M059J (cell line): Measurements from ENCODE around the gene PPARG. TPM values are rescaled to one million over a fixed set of nuclear protein-coding genes. Genes with fewer than 3 reads are reported as not detected.
A peak's percentile ranks its signal among the peaks of the same experiment; 100 is the strongest.

Experiments used
- DNase-seq: peaks from one replicate; pipeline ENCODE4 v3.0.0-alpha.2; 2012; ENCODE audit warnings: low read depth
- total RNA-seq: library from RNA; depleted of rRNA; stranded (reverse); fragments of >200 nt; shearing (Covaris generic); gene quantifications from 2 replicates; pipeline ENCODE4 v1.2.3, GENCODE V29; 2014

Gene PPARG
- total RNA-seq, 1 experiment from 2014 or later, result 7.0 TPM

DNA sequence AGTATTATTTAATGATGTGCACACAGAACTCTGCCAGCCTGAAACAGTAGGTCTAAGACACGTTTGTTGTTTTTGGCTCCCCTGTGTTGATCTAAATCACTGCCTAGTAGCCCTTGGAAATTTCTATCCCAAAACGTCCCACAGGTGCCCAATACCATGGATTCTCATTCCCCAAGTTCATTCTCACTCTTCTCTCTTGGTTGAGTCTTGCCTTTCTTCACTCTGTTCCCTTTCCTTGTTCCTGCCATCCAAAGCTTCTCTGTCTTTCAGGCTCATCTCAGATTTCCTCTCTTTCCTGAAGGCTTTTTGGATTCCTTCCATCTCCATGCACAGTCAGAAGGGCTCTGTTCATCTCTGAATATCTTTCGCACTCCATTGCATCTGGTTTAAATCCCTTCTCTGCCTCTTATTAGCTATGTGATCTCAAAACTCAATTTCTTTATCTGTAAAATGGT, 54.2 kb downstream of the PPARG start:
- peak; percentile 57 for DNase-seq

DNA sequence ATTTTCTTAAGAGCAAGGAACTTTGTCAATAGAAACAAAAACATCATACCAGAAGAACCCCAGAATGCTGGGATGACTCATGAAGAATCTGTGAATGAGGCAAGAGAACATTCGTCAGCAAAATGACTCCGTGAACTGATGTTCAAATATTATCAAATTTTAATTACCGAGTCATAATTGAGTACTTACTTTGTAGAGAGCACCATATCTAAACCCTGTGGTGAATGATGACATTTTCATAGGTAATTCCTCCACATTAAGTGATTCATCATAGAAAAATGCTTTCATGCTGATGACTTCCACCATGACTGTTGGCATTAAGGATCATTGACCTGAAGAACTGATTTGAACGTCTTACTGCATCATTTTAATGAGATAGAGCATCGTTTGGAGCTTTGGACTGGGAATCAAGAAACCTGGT, 56.3 kb downstream of the PPARG start:
- peak; percentile 76 for DNase-seq

DNA sequence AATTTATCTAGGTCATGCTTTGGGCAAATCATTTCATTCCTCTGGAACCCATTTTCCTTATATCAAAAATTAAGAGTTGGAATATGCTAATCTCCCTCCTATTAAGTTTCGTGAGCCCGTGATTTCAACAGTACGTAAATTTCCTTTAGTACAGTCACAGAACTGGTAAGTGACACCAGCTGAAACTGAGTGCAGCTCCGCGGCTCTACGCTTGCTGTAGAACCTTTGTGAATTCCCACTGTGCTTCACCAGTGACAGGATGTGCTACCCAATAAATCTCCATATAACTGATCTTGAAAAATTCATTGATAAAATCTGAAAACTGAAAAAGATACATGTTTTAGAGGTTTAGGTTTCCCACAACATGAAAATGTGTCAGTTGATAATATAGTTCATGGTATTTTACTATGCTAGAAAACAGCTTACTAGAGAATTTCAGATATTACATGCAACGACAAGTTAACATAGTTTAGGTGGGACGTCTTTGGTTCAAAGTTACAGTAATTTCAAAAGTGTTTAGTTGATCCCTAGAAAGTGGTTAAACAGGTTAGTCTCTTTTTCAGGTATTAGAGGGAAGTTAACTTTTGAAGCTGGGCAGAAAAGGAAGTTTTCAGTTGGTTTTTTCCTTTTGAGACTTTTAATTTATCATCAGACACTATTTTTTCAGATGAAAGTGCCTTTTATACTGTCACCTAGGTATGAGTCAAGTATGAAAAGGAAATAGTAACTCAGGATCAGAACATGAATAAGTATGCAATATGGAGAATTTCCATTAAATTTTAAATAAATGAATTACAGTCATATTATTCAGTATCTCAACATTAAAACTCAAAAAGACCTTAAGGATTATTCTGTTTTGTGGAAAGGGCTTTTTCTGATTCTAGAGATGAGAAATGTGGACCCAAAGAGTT, 57.0 kb downstream of the PPARG start:
- no peak for DNase-seq

DNA sequence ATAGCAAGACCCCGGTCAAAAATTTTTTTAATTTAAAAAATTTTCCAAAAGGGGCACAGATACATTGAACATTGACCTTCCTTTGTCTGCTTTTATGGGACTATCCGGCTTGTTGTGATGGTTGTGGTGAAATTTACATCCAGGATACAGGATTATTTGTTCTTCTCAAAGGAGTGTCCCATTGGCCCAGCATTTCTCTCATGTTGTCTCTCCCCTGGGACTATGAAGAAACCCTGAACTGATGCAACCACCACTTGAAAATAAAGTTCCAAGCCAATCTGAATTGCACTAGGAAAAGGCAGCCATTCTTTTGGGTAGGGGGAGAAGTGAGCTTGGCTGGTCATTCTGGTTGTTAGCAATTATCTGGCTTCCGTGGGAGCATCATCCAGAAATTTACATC, 58.4 kb downstream of the PPARG start:
- no peak for DNase-seq

DNA sequence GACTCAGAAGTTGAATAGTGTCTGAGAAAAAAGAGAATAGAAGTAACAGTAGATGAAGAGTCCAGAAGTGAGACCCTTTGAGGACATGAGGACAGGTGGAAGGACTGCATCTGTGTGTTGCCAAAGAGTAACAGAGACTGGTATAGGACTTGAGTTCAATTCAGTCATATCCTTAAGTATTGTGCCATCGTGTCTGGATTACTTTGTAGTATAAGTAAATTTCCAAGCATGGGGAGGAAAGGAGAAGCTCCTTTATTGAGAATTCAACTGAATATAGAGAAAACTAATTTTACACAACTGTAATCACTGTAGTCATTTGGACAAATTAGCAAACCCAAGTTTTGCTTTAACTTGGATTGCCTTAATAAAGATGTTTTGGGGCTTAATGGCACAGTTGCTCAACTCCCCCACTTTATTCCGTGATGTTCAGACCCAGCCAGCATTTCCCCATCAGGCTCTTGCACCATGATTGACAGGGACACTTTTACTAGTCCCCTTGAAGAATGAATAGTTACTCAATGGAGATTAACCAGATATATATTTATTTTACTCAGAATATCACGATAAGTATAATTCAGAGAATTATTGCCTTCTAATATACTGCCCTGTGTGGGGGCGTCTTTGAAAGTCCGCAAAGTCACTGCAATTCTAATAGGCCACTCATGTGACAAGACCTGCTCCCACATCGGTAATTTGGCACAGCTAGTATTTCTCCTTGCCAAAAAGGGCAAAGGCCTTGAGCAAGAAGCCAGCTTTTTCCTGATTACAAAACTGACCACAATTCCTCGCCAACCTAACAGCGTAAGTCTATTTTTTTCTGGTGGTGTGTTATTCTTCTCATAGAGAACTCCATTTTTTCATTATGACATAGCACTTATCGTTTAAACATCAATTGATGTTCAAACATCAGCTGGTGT, 61.3 kb downstream of the PPARG start:
- peak; percentile 46 for DNase-seq

DNA sequence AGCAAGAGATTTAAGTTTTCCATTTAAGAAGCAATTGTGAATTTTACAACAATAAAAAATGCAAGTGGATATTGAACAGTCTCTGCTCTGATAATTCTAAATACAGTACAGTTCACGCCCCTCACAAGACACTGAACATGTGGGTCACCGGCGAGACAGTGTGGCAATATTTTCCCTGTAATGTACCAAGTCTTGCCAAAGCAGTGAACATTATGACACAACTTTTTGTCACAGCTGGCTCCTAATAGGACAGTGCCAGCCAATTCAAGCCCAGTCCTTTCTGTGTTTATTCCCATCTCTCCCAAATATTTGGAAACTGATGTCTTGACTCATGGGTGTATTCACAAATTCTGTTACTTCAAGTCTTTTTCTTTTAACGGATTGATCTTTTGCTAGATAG, 62.3 kb downstream of the PPARG start:
- DNase-seq, result no peak

DNA sequence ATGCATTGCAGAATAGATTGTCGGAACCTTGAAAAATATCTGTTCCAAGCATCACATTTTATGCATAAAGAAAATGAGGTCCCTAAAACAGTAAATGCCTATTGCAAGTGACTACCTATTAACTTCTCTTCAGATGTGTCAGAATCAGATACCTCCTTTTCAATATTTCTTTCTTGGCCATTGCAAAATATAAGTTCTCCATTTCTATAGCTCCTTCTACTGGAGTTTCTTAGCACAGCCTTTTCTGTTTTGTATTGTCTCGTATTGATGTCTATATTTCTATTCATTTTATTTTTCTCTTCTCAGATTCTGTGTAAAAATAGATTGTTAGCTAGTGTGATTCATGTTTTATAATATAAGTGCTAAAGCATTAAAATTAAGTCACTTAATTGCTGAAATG, 63.4 kb downstream of the PPARG start:
- no peak for DNase-seq

DNA sequence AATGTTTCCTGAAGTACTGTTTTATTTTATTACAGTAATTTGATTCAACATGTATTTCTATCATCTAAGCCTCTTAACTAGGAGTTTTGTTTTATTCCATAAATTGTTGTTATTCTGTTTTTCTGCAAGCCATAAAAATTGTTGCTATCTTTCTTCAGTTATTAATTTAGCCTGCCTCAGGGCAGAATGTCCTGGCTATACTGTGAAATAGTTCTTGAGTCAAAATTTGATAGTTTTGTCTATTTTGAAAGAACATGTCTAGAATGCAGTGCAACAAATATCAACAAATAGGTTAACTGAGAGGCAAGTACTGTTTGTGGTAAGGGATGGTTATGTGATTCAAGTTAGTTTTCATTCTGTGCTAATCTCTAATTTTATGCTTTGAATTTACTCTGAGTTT, 63.9 kb downstream of the PPARG start:
- DNase-seq, result no peak

DNA sequence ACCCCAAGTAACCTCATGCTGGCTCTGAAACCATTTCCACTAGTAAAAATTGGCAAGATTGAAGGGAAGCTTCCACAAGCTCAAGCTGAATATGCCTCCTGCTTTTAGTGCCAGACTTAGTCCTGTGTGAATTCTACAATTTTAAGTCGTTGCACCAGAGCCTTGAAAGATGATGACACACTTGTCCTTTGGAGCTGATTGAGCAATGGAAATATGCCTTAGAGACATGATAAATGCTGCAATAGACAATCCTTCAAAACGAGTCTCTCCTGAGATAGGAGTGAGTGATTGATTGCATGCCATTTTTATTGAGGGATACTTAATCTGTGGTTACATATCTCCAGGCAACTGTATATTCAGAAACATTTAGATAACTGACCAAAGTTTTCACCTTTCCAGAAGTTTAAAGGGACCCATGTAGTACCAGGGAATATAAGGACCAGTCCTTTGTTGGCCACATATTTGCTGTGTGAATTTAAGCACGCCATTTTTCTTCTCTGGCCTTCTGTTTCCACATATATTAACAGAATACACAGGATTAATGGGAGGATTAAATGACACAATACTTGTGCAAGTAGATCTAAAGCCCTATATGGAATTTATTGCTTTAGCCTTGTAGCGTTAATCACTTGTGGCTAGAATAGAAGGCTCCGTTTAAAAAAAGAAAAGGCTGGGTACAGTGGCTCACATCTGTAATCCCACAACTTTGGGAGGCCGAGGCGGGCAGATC, 65.1 kb downstream of the PPARG start:
- peak; percentile 46 for DNase-seq

DNA sequence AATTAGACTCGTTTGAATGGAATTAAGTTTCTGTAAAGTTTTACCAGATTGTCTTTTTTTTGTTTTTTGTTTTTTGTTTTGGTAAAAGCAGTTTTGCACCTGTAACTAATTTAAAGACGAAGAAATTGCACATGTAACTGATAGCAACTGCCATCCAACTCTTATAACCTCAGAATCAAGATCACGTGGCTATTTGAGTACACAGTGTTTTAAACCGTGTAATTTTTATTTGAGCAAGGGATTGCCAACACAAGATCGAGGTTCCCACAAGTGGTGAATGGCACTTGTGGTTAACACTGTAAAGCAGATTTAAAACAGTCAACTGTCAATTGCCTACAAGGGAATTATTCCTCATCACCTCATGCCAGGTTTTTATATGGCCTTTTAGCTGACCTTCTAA, 67.3 kb downstream of the PPARG start:
- DNase-seq, result peak; percentile 46

DNA sequence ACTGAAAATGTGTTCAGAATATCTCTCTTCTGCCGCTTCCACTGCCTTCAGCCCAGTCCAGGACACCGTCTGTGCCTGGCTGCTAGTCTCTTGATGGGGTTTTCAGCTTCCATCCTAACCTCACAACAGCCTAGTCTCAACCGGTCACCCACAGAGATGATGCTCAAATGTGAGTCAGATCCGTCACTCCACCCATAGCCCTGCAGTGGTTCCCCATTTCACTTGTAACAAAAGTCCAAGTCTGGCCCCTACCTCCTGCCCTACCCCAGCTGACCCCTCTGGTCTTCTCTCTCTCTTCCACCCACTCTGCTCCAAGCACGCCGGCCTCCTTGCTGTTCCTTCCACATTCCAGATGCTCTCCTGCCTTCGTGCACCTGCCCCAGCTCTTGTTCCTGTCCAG, 68.1 kb downstream of the PPARG start:
- DNase-seq, result peak; percentile 26

DNA sequence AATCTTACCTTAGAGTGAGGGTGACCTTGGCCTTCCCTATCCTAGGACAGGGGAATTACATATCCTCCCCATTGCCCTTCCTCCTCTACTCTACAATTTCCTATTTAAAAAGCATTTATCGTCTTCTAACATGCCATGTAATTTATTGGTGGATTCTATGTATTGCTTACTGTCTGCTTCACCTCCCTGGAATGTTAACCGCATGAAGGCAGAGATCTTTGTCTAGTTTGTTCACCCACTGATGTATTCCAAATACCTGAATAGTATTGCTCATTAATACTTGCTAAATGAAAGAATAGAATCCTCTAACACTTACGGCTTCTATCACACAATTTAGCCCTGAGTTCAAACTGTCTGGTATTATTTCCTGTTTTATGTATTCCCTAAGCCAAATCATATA, 68.6 kb downstream of the PPARG start:
- peak; percentile 46 for DNase-seq

DNA sequence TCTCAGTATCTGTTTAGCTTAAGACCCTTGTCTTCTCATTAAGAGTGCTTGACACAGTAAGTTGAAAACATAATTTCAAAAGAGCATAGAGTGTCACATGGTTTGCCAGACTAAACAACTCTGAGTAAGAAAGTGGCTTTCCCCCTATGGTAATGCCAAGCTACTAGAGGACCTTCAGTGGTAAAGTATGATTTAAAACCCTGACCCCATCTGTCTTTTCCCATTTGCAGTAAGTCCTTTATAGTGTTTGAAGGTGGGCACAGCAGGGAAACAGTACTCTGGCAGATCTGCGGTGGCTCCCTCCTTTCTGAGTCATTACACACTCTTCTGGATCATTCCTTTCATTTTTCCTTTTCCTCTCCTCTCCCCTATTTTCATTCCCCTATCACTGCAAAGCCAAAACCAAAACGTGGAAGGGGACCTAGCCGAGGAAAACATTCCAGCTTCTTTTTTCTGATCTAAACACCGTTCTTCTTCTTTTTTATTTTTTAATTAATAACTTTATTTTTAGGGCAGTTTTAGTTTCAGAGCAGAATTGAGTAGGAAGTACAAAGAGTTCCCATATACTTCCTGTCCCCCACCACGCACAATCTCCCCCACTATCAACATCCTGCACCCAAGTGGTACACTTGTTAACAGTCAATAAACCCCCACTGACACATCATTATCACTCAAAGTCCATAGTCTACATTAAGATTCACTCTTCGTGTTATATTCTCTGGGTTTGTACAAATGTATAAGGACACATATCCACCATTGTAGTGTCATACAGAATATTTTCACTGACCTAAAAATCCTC, 74.7 kb downstream of the PPARG start:
- peak; percentile 32 for DNase-seq

DNA sequence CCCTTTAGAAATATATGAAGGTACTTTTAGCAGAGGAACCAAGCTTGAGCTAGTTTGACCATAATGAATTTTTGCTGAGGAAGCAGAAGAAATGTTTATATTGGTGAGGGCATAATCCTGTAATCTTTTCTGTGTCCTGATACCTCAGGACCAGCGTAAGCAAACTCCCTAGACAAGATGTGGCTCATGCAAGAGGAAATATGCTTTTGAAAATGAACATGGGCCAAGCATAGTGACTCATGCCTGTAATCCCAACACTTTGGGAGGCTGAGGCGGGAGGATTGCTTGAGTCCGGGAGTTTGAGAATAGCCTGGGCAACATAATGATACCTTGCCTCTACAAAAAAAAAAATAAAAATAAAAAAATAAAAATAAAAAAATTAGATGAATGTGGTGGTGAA, 78.5 kb downstream of the PPARG start:
- DNase-seq, result peak; percentile 38

DNA sequence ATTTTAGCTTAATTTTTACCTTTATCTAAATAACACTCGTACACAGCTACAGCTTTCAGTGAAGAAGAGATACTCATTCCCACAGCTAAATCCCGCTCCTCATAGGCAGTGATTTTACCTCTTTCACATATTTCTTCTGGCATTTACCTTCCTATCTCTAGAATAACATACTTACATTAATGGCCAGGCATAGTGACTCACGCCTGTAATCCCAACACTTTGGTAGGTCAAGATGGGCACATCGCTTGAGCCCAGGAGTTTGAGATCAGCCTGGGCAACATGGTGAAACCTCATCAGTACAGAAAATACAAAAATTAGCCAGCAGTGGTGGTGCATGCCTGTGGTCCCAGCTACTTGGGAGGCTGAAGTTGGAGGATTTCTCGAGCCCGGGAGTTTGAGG, 80.2 kb downstream of the PPARG start:
- DNase-seq, result no peak

DNA sequence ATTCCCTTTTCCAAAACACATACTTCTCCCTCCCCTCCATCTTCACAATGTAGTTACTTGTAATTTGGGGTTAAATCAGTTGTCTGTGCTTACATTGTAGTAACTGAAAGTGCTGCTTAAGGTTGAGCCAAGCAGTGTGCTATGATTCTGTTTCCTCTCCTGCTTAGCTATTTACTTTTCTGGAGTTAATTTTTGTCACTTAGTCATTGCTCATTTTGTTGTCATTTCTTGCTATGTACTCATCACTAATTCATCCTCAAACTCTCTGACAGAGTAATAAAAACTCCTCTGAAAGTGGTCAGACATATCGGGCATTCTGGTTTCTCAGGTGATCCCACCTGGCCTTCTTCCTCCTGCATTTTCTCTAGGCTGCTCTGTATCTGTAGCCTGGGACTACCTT, 80.7 kb downstream of the PPARG start:
- peak; percentile 15 for DNase-seq

DNA sequence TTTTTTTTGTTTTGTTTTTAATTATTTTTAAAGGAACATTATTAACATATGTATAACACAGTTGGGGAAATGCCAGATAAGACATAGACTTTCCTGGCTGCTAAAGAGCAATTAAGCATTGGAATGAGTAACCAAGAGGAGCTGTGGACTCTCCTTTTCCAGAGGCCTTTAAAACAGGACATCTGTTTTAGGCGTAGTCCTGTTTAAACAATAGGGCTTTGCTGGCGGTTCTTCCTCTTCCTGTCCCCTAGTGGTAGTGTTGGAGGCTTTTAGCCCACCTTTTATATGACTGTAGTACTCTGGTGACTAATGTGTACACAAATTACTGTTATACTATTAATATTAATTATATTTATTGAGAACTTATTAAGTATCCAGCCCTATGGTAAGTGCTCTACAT, 81.9 kb downstream of the PPARG start:
- peak; percentile 46 for DNase-seq

DNA sequence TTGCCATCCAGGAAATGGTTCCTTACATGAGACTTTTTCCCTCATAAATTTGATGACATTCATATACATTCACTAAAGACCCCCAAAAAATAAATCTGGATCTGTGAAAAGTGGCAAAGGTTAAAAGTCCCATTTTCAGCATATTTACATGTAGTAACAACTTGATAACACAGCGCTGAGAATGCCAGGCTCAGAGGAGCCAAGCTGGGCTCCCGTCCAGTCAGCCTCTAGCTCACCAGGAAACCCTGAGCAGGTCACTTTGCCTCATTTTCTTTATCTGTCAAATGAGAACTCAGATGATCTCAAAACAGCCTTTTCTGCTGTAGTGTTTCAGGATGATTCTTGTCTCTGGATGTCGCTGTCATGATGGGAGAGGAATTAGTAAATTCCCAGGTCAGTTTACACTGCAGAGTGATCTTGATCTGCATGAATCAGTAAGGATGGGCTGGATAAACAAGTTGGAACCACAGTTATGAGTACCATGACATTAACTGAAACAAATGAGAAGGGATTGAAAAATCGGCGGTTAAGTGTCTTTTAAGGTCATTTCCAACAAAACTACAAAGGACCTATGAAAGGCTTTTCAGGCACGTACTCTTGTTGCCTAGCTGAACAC, 82.8 kb downstream of the PPARG start:
- peak; percentile 90 for DNase-seq

DNA sequence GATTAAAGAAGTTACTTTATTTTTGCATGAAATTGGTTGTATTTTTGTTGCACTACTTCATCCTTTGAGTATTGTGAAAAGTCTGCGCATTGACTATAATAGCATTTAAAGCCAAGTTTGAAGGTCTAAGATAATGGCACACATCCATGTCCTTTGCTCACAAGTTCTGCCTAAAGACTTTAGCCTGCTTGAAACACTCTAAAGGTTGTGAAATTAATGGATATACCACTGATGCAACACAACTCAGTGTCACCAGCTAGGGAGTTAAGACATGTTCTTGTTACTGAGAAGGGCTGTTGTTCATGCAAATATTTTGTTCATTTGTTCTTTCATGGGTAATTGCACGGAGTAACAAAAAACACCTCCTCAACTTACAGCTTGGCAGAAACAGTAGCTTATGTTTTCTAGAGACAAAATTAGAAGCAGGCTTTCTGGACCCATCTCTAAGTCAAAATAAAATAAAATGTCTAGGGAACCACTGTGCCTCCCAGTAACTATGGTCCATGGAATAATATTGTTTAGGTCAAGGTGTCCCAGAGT, 83.9 kb downstream of the PPARG start:
- DNase-seq, result no peak

DNA sequence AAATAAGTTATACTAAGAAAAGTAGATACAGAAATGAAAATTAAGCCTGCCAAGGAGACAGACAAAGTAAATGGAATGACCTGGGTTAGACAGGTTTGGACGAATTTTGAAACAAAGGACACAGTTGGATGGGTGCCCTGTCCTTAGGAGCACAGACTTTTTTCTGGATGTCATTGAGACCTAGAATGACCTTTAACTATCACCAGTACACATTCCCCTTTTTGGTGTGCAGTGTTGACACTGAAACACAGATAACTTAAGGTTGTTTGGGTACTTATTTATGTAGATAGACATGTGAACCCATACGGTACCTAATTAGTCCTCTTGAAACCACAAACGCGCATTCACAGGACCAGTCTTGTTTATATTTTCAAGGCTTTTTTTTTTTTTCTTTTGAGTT, 86.7 kb downstream of the PPARG start:
- no peak for DNase-seq
